AG09319 (cell line): ENCODE results near the gene GLRB.
A peak's percentile ranks its signal among the peaks of the same experiment; 100 is the strongest.
"Not testable (repeated sequence)": the region's sequence is repeated elsewhere in the genome, so short reads cannot be mapped to it uniquely, and the experiment has no call there.

Source experiments
- DNase-seq: peaks from one replicate; pipeline ENCODE4 v3.0.0-alpha.2; 2010; ENCODE audit warnings: low read depth; ENCODE audit errors: extremely low read depth
- TF ChIP-seq, protein P1 (sequence below): IDR thresholded peaks from 2 replicates; pipeline ENCODE4 v1.5.1; 2011; ENCODE audit warnings: low read depth, mild to moderate bottlenecking, inconsistent platforms, low read length, moderate library complexity

The GLRB gene

GRCh38 chr4:157172011-157172410 lies 96.1 kb downstream of the GLRB start:
- DNase-seq: no peak
- TF ChIP-seq, protein P1, sequence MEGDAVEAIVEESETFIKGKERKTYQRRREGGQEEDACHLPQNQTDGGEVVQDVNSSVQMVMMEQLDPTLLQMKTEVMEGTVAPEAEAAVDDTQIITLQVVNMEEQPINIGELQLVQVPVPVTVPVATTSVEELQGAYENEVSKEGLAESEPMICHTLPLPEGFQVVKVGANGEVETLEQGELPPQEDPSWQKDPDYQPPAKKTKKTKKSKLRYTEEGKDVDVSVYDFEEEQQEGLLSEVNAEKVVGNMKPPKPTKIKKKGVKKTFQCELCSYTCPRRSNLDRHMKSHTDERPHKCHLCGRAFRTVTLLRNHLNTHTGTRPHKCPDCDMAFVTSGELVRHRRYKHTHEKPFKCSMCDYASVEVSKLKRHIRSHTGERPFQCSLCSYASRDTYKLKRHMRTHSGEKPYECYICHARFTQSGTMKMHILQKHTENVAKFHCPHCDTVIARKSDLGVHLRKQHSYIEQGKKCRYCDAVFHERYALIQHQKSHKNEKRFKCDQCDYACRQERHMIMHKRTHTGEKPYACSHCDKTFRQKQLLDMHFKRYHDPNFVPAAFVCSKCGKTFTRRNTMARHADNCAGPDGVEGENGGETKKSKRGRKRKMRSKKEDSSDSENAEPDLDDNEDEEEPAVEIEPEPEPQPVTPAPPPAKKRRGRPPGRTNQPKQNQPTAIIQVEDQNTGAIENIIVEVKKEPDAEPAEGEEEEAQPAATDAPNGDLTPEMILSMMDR: peak; percentile 30

- DNase-seq: not testable (repeated sequence)
Observed at GRCh38 chr4:157180268-157180667, 104.3 kb downstream of the GLRB start.

- no peak for DNase-seq
- TF ChIP-seq, protein P1: no peak
Observed at GRCh38 chr4:157184300-157184699, 108.3 kb downstream of the GLRB start.

DNA sequence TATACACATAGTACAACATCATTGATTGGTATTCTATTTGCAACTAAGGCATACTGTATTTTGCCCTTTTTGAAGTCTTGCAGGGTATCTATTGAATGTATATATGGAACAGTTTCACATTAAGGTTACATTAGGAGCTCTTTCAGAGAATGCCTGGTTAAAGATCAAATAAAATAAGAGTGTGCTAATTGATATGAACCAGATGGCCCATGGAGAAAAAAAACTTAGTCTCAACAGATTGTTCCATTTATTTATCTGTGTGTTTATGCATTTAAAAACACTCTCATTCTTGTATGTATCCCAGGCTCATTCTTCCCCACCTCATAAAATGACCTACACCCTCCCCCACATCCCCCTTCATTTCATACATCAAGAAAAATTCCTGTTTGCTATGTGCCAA lies 109.4 kb downstream of the GLRB start:
- no peak for DNase-seq
- TF ChIP-seq, protein P1: no peak

DNA sequence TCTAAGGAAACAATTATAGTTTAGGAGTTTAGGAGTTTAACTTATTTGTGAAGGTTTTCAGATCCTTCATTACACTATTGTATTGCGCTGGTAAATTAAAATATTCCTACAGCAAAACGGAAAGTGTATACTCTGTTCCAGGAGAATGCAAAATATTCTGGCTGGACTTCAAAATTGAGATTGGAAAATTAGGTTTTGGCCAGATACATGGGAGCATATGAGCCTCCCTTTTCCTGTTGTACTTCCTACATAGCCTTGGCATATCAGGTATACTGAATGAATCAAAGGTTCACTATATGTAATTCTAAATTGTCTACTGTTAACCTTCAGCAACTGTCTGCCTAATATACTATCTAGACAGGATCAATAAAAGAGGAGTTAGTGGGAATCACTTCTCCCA lies 119.4 kb downstream of the GLRB start:
- TF ChIP-seq, protein P1: no peak
- DNase-seq: no peak

- TF ChIP-seq, protein P1: no peak
- no peak for DNase-seq
Observed at GRCh38 chr4:157196046-157196445, 120.1 kb downstream of the GLRB start.

GRCh38 chr4:157204634-157205244 lies 128.8 kb downstream of the GLRB start:
- TF ChIP-seq, protein P1: peak; percentile 48
- no peak for DNase-seq

DNA sequence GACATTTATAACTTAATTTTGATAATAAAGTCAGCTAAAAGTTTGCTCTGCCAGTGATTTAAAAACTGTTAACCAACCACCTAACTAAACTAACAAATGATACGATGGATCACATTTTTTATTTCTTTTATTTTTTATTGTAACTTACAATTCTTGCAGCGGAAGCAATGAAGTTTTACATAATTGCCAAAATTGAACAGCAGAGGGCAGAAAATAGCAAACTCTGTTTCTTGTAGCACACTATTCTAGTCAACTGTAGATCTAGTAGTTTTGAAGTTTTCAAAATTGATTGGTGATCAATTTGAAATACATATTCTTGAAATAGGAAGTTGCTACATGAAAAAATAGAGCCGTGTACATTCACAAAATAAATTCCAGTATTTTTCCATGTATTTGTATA lies 141.8 kb downstream of the GLRB start:
- TF ChIP-seq, protein P1: peak; percentile 50
- no peak for DNase-seq
